Panc1 (cell line): ENCODE measurements around the gene KAZN. TPM values are rescaled to one million over a fixed set of nuclear protein-coding genes. Genes with fewer than 3 reads are reported as not detected.

Experiments used
- ATAC-seq: fragments of 200-7000 bp; cut with Tn5 transposase; 2 replicates; pipeline ENCODE4 v1.9.1; 2020; ENCODE audit warnings: mild to moderate bottlenecking, moderate library complexity
- BruUV-seq: library from RNA; stranded (reverse); fragments of 400-500 nt; replicated peaks from 2 replicates; lab custom pipeline; 2021; lab: Mats Ljungman, UMichigan
- CTCF ChIA-PET: fragments of 300-600 bp; sonication (Branson Sonifier 250); formaldehyde crosslinking; loops from one replicate; lab custom pipeline; 2022; ENCODE audit warnings: antibody characterized with exemption; lab: Charles Lee
- POLR2A ChIA-PET: fragments of 300-600 bp; sonication (Branson Sonifier 250); formaldehyde crosslinking; loops from one replicate; lab custom pipeline; 2022; ENCODE audit warnings: antibody characterized with exemption; lab: Charles Lee
- DNase-seq: peaks from one replicate; pipeline ENCODE4 v3.0.0-alpha.2; 2010; ENCODE audit warnings: low read depth, low spot score
- H3K27ac ChIP-seq: 2 replicates; pipeline ENCODE4 v1.5.1; 2011; ENCODE audit warnings: mild to moderate bottlenecking, low read length, inconsistent platforms
- H3K27me3 ChIP-seq: fragments of 200-500 bp; sonication (Bioruptor generic); 2 replicates; pipeline ENCODE4 v1.6.0; 2014; ENCODE audit warnings: low read length, inconsistent platforms; ENCODE audit not compliant: control insufficient read depth, insufficient read depth
- H3K36me3 ChIP-seq: fragments of 200-500 bp; sonication (Bioruptor generic); 2 replicates; pipeline ENCODE4 v1.5.1; 2014; ENCODE audit warnings: inconsistent platforms, mild to moderate bottlenecking, low read length, moderate library complexity; ENCODE audit not compliant: control insufficient read depth, insufficient read depth
- H3K4me1 ChIP-seq: 2 replicates; pipeline ENCODE4 v1.5.1; 2011; ENCODE audit warnings: inconsistent platforms, mild to moderate bottlenecking, low read length, moderate library complexity; ENCODE audit not compliant: control insufficient read depth, insufficient read depth
- H3K4me3 ChIP-seq, 2 experiments: 2 replicates each; pipeline ENCODE4 v1.5.1; 2011 to 2012; ENCODE audit warnings: low read depth in 2 of 2, low read length in 2 of 2, mild to moderate bottlenecking in 2 of 2, inconsistent platforms in 1 of 2, moderate library complexity in 1 of 2
- H3K9me3 ChIP-seq: fragments of 200-500 bp; sonication (Bioruptor generic); 2 replicates; pipeline ENCODE4 v1.5.1; 2014; ENCODE audit warnings: low read depth, mild to moderate bottlenecking, inconsistent platforms, low read length, moderate library complexity; ENCODE audit not compliant: control insufficient read depth, insufficient read depth
- CTCF ChIP-seq: fragments of 450-650 bp; IDR thresholded peaks from 2 replicates; pipeline ENCODE4 v1.5.1; 2017; ENCODE audit warnings: mild to moderate bottlenecking
- POLR2AphosphoS5 ChIP-seq: IDR thresholded peaks from 2 replicates; pipeline ENCODE4 v1.6.1; 2012; ENCODE audit warnings: mild to moderate bottlenecking, low read depth, low read length, moderate library complexity
- SIN3A ChIP-seq: IDR thresholded peaks from 2 replicates; pipeline ENCODE4 v1.6.1; 2012; ENCODE audit warnings: low read depth, mild to moderate bottlenecking, low read length, moderate library complexity, borderline replicate concordance; ENCODE audit not compliant: insufficient read depth
- TCF7L2 ChIP-seq: IDR thresholded peaks from 2 replicates; pipeline ENCODE4 v1.6.1; 2011; ENCODE audit warnings: mild to moderate bottlenecking, low read depth, low read length, inconsistent platforms
- in situ Hi-C: cut with HindIII; loops from 2 replicates; pipeline ENCODE4 v1.10.0; 2016; ENCODE audit warnings: low sequenced_read_pairs, low pct_unique_long_range_greater_than_20kb
- intact Hi-C: fragments of 100-400 bp; cut with micrococcal nuclease; formaldehyde crosslinking; loops from one replicate; pipeline ENCODE4 v1.10.0; 2022; ENCODE audit not compliant: unreplicated experiment
- total RNA-seq: library from RNA; stranded (reverse); gene quantifications from one replicate; pipeline ENCODE4 v1.2.1, GENCODE V29; 2021; ENCODE audit not compliant: unreplicated experiment
- TF ChIP-seq, protein P1 (sequence below), 2 experiments: IDR thresholded peaks; 2 replicates each; pipeline ENCODE4 v1.6.1; 2011 to 2012; ENCODE audit warnings: low read depth in 2 of 2, control low read depth in 1 of 2, low read length in 1 of 2, mild to moderate bottlenecking in 1 of 2, moderate library complexity in 1 of 2; ENCODE audit not compliant: insufficient read depth in 1 of 2

Gene KAZN
- total RNA-seq, 1 experiment from 2014 or later, result 6.6 TPM

GRCh38 chr1:14912839-14913481 is 314.5 kb downstream of the KAZN start:
- no peaks in the 10 kb centered on the region for H3K36me3 ChIP-seq
- ATAC-seq (no peak), DNase-seq (no peak)
- CTCF ChIA-PET, result interaction anchor here (0.7 kb wide), 1 partner anchor 600 kb away, joined by 4 read pairs; no protein-coding TSS in a partner anchor
- H3K27ac ChIP-seq, result no peak overlapping the region
- H3K9me3 ChIP-seq, result no peaks in the 10 kb centered on the region
- in situ Hi-C loops, result no loop called here
- no peaks in the 10 kb centered on the region for H3K4me1 ChIP-seq
- no peak overlapping the region for H3K4me3 ChIP-seq
- intact Hi-C loops, result no loop called here
- no peak for TF ChIP-seq POLR2AphosphoS5
- no peak for TF ChIP-seq SIN3A
- TF ChIP-seq, protein P1, sequence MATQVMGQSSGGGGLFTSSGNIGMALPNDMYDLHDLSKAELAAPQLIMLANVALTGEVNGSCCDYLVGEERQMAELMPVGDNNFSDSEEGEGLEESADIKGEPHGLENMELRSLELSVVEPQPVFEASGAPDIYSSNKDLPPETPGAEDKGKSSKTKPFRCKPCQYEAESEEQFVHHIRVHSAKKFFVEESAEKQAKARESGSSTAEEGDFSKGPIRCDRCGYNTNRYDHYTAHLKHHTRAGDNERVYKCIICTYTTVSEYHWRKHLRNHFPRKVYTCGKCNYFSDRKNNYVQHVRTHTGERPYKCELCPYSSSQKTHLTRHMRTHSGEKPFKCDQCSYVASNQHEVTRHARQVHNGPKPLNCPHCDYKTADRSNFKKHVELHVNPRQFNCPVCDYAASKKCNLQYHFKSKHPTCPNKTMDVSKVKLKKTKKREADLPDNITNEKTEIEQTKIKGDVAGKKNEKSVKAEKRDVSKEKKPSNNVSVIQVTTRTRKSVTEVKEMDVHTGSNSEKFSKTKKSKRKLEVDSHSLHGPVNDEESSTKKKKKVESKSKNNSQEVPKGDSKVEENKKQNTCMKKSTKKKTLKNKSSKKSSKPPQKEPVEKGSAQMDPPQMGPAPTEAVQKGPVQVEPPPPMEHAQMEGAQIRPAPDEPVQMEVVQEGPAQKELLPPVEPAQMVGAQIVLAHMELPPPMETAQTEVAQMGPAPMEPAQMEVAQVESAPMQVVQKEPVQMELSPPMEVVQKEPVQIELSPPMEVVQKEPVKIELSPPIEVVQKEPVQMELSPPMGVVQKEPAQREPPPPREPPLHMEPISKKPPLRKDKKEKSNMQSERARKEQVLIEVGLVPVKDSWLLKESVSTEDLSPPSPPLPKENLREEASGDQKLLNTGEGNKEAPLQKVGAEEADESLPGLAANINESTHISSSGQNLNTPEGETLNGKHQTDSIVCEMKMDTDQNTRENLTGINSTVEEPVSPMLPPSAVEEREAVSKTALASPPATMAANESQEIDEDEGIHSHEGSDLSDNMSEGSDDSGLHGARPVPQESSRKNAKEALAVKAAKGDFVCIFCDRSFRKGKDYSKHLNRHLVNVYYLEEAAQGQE (IDR thresholded peaks at IDR 0.05; ENCODE audit: insufficient read depth in 1 of 2, low read depth in 2 of 2, low read length in 1 of 2), result no peak
- no peak for TF ChIP-seq TCF7L2
- TF ChIP-seq CTCF, result no peak
- H3K27me3 ChIP-seq, result no peaks in the 10 kb centered on the region
- BruUV-seq, result no TSS peak
- POLR2A ChIA-PET, result no interaction called here

DNA sequence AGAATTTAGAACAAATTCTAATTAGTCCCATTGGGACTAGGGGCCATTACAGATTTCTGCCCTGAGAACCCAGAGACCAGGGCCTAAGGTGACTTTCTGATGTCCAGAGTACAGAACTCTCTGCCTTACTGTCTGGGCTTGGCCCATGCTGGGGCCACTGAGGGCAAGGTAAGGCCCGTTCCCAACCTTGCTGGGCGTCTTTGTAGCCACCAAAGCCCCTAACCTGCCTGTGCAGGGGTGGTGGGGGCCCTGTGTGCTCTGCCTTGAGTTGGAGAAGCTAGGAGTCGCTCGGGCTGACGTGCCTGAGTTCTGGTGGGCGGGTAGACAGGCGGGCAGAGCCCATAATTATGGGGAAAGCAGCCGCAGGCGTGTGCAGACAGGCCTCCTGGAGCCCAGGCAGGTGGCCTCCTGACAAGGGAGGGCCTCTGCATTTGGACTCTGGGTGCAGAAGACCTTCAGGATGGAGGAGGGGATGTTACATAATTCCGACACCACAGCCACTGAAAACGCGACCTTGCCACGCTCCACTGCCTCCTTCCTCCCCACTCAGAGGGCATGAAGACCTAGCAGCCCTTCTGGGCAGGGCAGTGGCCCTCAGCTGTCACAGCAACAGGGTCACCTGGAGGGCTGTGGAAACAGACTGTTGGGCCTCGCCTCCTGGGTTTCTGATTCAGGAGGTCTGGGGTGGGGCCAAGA is 315.1 kb downstream of the KAZN start:
- Histone ChIP-seq H3K4me1 (no peaks in the 10 kb centered on the region), H3K27me3 (no peaks in the 10 kb centered on the region), H3K9me3 (no peaks in the 10 kb centered on the region), H3K36me3 (no peaks in the 10 kb centered on the region), H3K27ac (no peak overlapping the region), H3K4me3 (no peak overlapping the region)
- DNase-seq, result no peak
- ChIA-PET POLR2A (no interaction called here), CTCF (no interaction called here)
- no peak for TF ChIP-seq CTCF
- TF ChIP-seq, protein P1 (IDR thresholded peaks at IDR 0.05; ENCODE audit: insufficient read depth in 1 of 2, low read depth in 2 of 2, low read length in 1 of 2), result no peak
- no peak for TF ChIP-seq POLR2AphosphoS5
- no peak for TF ChIP-seq SIN3A
- no peak for TF ChIP-seq TCF7L2
- no TSS peak for BruUV-seq
- in situ Hi-C loops (no loop called here), intact Hi-C loops (no loop called here)
- no peak for ATAC-seq
